ENCODE results near the gene FGA.
"Not testable (repeated sequence)": the region's sequence is repeated elsewhere in the genome, so short reads cannot be mapped to it uniquely, and the experiment has no call there.

The FGA gene

DNA sequence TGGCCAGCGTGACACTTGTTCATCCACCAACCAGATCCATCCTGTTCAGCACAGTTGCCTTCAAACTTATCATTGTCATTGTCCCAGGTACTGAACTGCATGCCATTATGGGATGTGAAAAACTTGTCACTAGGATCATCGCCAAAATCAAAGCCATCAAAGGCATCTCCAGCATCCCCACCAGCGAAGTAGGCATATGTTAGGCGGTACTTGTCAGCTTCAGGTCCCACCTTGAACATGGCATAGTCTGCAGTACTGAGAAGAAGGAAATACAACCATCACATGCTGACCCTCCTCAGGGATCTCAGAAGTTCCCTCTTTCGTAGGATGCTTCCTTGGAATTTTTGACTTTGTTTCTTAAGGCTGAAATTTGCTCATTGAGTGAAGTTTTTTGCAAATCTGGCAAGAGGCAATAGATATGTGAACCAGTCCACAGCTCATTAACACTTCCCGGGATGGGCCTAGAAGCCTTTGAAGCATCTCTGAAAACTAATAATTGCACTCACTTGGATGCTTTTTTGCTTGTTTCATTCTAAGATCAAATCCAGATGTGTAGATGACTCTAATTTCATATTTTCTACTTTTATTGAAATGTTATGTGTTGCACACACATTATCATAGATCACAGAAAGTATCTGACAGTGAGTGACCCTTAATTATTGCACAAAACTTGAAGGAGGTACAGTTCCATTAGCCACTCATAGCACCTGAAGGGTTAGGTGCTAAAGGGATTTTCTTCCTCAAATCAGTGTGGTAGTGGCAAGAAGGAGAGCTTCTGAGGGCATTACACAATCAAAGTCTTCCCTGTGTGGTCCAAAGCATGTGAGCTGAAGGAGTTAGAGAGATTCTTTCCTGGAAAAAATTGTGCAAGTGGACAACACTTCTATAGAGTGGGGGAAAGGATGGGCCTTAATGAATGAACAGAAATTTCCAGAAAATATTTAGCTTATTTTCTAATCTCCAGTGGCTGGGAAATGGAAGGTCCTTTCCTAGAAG is 16.5 kb upstream of the FGA start:
- no peak for DNase-seq (ENCODE audit: low spot score)

- DNase-seq (ENCODE audit: low spot score) = no peak
Measured at GRCh38 chr4:154604696-154605200, 14.2 kb upstream of the FGA start.

DNA sequence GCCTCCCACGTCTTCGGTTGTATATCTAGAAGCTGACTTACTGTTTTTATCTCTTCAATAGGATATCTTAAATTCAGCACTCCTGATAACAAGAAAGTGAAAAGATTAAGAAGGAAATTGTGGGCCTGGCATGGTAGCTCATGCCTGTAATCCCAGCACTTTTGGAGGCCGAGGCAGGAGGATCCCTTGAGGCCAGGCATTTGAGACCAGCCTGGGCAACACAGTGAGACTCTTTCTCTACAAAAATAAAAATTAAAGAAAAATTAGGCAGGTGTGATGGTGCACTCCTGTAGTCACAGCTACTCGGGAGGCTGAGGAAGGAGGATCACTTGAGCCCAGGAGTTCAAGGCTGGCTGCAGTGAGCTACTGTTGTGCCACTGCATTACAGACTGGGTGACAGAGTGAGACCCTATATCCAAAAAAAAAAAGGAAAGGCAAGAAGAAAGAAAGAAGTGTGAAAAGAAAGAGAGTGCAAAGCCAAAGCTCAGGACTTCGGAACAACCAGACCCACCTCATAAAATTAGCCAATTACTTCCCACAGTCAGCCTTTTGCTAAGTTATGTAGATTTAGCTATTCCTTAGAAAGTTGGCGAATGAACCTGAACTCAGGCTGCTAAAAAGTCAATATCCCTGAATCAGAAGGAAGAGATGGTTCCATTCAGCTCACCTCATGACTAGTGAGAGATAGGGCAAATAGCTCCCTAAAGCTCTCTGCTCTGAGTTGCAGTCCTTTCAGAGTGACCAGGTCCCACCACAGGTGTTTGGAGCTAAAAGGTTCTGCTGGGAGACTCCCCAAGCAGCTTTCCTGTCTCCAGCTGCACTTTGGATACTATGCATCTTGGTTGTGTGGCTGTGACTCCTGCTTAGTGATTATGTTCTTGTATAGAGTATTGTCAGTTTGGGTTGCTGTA is 12.7 kb upstream of the FGA start:
- DNase-seq (ENCODE audit: low spot score) = no peak

DNA sequence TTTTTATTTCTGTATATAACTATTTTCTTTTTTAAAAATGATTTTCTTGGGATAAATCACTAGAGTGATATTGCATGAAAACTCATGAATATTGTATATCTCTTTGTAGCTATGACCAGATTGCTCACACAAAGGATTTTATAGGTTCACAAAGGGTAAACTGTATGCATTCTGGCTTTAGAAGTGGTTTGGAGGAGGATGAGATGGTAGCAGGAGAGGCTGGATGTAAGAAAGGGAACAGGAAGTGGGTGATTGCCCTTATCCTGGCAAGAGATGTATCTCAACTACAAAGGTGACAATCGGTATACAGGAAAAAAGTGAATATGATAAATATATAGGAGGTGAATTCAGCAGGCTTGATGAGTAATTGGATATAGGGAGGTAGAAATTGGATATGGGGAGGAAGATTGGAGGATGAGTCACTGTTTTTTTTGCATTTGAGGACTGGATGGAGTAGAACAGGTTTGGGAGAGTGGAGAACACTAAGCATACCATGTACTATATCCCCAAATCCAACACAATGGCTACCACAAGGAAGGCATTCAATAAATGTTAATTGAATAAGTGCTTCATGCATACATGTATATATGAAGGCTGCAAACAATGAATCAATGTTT is 12.0 kb upstream of the FGA start:
- no peak for DNase-seq (ENCODE audit: low spot score)

DNA sequence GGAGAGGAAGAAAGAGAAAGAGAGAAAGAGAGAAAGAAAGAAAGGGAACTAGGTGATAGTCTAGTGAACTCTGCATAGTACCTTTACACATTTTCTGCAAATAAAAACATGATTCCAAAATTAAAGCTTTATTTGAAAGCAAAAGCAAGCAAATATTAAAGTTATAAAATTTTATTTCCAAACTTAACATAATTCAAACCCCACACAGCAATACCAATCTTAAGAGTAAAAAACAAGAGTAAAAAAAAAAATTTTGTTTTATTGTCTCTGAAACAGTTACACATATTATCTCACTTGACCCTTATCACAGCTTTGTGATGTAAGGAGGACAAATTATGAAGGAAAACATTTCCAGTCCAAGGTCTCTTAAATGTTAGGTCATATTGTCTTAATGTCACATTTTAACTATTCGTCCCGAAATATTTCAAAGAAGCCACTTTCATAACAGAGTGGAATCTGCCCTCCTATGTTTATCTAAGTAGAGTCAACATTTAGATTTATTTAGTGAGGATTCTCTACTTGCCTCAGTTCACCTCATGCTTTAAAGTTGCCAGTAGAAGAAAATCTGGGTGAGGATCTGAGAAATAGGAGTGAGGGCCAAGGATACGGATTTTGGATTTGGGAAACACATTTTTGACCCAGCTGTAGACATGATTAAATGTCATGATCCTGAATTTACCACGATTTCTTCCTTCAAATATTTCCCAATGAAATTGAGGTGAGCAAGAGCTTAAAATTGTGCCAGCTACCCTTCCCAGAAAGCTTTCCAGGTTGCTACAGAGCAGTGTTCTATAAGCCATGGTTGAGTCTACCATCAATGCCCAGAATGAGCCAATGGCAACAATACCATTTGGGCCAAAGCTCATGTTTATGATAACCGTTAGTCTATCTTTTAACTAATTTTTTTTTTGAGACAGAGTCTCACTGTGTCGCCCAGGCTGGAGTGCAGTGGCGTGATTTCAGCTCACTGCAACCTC is 7.5 kb upstream of the FGA start:
- no peak for DNase-seq (ENCODE audit: low spot score)

DNA sequence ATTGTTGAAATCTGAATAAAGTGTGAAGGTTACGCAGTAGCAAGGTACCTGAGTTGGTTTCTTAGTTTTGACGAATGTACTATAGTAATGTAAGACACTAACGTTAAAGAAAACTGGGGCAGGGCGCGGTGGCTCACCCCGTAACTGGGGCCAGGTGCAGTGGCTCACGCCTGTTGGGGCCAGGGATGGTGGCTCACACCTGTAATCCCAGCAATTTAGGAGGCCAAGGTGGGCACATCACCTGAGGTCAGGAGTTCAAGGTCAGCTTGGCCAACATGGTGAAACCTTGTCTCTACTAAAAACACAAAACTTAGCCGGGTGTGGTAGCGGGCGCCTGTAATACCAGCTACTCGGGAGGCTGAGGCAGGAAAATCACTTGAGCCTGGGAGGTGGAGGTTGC is 6.7 kb upstream of the FGA start:
- DNase-seq (ENCODE audit: low spot score) = not testable (repeated sequence)

- DNase-seq (ENCODE audit: low spot score) = no peak
Measured at GRCh38 chr4:154595807-154596206, 5.3 kb upstream of the FGA start.

DNA sequence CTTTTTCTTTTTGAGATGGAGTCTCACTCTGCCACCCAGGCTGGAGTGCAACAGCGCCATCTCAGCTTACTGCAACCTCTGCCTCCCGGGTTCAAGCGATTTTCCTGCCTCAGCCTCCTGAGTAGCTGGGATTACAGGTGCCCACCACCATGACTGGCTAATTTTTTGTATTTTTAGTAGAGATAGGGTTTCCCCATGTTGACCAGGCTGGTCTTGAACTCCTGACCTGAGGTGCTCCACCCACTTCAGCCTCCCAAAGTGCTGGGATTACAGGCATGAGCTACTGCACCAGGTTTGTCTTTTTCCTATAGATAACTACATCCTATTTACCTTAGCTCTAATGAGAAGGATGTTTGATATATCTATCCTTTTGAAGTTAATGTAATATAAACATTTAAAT is 3.8 kb upstream of the FGA start:
- not testable (repeated sequence) for DNase-seq (ENCODE audit: low spot score)

DNA sequence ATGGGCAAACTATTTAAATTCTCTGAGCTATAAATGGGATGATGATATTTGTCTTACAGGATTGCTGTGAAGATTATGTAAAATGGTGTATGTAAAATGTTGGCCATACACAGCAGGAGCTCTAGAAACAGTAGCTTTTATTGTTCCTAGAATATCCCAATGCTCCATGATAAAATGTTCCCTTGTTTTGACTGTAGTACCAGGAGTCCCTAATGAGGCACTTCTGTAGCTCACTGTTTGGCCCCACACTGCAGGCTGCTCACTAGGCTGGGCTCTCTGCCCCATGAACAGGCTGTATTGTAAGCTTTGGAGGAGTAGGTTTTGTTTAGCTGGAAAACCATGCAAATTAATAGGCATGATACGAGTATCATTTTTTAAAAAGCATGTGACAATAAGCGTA is 3.3 kb upstream of the FGA start:
- DNase-seq (ENCODE audit: low spot score) = no peak

DNA sequence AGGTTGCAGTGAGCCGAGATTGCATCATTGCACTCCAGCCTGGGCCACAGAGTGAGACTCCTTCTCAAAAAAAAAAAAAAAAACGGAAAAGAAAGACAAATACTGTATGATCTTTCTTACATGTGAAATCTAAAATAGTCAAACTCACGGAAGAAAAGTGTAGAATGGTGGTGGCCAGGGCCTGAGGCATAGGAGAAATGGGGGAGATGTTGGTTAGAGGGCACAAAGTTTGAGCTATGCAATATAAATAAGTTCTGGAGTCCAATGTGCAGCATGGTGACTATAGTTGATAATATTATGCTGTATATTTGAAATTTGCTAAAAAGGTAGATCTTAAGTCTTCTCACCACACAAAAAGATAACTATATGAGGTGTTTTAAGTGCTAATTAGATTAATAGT is 1.3 kb upstream of the FGA start:
- no peak for DNase-seq (ENCODE audit: low spot score)

DNA sequence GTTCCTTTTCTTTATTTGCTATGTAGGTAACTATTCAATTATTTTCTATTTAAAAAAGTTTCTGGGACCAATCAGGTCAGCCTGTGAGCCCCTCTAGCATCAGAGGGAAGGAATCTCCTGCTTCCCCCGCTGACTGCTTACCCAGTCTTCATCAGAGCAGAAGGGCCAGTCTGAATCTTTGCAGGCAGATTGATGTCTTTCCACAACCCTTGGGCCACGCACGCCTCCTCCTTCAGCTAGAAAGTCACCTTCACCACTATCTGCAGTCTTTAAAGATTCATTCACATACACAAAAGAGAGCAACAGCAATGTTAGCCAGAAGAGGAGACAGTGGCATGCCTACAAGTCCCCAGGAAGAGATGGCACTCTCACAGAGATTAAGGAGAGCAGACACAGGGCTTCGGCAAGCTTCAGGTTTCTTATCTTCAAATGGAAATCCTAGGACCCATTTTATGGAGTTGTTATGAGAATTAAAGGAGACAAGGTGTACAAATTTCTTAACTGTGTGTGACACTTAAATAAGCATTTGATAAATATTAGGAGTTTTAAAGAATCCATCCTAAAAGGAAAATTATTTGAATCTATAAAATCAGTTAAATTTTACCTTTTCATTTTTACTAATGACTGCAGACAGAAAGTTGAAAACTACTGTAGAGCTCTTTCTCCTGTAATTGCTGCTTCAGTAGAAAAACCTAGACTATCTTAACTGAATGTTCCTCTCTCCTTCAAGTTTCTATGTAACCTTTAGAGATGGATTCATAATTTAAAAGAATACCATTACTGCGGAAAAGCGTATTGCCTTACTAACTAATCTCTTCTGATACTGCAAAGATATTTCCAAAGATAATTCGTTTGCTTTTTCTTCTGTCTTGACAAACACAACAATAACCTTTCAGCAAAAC is 995 bp downstream of the FGA start:
- DNase-seq (ENCODE audit: low spot score) = no peak

DNA sequence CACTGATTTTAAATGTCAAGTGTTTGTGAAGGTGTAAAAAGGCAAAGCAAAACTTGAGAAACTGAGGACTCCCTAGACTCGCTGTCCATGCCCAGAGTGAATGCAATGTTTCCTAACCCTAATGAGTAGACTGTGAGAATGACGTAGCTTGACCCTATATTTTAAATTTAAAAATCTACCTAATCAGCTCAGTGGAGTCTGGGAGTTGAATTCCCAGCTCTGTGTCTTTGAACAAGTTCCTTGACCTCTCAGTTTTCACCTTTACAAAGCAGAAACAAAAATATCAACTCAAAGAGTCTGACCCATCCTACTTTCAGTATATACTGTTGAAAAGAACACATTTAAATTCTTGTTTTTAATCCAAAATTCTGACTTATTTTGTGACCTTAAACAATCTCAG is 2.3 kb downstream of the FGA start:
- DNase-seq (ENCODE audit: low spot score) = no peak

DNA sequence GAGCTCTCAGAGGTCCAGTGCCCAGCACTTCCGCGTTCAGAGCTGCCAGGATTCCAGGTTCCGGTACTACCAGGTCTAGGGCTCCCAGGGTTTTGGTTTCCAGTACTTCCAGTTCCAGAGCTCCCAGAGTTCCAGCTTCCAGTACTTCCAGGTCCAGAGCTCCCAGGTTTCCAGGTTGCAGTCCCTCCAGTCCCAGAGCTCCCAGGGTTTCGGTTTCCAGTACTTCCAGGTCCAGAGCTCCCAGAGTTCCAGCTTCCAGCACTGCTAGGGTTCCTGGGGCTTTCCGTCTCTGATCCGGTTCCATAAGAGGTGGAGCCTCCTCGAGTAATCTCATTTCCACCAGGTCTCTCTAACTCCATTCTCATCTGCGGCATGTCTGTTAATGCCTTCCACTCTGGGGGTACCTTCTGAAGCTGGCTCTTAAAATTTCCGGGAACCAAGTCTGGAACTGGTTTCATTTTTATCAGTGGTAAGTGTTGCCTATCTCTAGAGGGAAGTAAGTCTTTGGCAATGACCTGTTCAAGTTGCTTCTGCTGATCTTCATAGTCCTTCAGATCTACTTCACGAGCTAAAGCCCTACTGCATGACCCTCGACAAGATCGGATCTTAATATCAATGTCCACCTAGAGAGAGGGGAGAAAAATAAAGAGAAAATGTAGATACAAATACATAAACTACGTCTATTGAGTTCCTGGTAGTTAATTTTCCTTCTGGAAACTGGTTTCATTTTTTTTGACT is 4.1 kb downstream of the FGA start:
- no peak for DNase-seq (ENCODE audit: low spot score)

DNA sequence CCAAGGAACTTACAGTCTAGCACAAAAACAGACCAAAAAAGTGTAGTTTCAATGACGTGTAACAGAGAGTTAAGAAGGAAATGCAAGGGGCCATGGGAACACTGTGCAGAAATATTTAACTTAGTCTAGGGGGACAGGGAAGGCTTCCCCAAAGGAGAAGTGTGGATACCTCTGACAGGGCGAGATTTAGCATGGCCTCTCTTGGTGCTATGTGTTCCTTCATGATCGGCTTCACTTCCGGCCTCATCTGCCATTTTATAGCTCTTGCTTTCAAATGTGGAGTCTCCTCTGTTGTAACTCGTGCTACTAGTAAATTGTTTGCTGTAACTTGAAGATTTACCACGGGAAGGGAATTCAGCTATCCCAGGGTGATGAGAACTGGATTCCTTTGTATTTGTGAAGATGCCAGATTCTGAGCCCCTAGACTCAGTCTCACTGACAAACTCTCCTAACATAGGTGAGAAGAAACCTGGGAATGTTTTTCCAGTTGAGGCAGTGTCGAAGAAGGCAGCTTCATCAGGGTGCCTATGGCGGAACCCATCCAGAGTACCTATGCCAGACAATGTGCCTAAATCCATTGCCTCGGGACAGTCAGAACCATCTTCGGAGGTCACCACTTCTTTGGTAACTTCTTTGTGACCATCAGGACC is 5.0 kb downstream of the FGA start:
- DNase-seq (ENCODE audit: low spot score) = no peak

- DNase-seq (ENCODE audit: low spot score) = no peak
Measured at GRCh38 chr4:154584259-154584658, 6.3 kb downstream of the FGA start.

GRCh38 chr4:154583677-154584076 is 6.9 kb downstream of the FGA start:
- DNase-seq (ENCODE audit: low spot score) = no peak

DNA sequence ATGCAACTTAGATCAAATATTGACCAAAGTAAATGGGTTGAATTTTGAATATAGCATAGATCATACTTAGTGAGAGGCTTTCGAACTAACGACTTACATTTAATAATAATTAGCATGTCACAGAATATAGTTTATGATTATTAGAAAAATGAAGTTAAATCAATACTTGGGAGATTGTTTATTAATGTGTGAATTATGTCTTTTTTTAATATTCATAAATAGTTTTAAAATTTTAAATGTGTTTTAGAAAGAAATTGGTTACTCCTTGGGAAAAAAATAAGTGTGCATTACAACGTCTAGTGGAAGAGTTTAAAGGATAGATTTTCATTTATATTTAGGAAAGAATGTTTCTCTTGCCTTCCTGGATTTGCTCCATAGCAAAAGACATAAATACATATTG is 7.3 kb downstream of the FGA start:
- no peak for DNase-seq (ENCODE audit: low spot score)

DNA sequence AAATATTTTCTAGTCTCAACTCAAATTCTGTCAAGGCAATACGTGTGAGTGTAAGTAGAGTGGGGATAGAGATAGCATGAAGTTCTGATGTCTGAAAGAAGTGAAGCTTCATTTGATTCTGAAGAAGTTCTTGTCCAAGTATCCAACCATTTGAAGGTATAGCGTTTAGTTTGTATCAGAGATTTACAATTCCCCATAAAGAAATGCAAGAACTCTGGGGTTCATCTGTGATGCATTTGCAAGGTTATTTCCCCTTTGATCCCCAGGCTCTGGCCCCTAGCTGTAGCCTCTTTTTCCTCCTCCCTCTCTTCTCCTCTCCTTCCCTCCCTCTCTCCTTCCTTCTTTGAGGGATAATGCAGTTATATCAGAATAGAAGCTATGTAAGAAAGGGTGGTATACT is 7.8 kb downstream of the FGA start:
- DNase-seq (ENCODE audit: low spot score) = no peak

DNA sequence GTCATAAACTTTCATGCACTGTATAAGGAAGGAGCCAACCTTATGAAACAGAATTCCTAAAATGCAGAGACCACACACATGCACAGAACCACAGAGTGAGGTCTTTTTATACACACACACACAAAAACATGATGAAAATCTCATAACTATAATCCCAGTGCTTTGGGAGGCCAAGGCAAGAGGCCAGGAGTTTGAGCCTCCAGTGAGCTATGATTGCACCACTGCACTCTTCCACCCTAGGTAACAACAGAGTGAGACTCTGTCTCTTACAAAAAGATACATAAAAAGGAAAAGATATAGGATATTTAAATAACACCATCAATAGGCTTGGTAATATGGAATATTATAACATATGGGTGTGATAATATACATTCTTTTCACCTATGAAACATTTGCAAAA is 10.6 kb downstream of the FGA start:
- no peak for DNase-seq (ENCODE audit: low spot score)
